ENCODE results near the gene DTX3.
A peak's percentile ranks its signal among the peaks of the same experiment; 100 is the strongest.

The DTX3 gene

DNA sequence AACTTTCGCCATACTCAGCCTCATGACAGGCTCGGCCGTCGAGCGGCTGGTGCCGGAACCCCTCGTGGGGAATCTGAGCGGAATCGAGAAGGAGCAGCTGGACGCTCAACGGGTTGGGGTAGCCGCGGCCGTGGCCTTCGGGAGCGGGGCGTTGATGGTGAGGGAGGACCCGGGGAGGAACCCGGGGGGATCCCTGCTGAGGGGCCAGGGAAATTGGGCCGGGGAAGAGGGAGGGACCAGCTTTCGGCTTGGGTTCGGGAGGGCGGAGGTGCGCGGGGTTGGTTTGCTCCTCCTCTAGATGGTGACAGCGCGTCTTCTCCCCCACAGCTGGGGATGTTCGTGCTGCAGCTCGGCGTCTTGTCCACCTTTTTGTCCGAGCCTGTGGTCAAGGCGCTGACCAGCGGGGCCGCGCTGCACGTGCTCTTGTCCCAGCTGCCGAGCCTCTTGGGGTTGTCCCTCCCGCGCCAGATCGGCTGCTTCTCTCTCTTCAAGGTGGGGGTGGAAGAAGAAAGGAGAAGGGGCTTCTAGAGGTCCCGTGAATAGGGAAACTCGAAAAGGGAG lies 16.4 kb downstream of the DTX3 start:
- no peaks in the 10 kb centered on the region for H3K36me3 ChIP-seq
- H3K9me3 ChIP-seq = no peaks in the 10 kb centered on the region
- H3K27me3 ChIP-seq = peaks cover 100% of the 10 kb centered on the region
- peak overlapping the region; percentile 26 to 61 for H3K4me3 ChIP-seq (ENCODE audit: low read depth in 1 of 2, low read length in 1 of 2)
- peaks cover 20 to 25% of the 10 kb centered on the region in 2 experiments for H3K4me1 ChIP-seq (ENCODE audit: control insufficient read depth in 1 of 2, insufficient read depth in 1 of 2, low read depth in 1 of 2, low read length in 1 of 2)
- TF ChIP-seq, protein P1, sequence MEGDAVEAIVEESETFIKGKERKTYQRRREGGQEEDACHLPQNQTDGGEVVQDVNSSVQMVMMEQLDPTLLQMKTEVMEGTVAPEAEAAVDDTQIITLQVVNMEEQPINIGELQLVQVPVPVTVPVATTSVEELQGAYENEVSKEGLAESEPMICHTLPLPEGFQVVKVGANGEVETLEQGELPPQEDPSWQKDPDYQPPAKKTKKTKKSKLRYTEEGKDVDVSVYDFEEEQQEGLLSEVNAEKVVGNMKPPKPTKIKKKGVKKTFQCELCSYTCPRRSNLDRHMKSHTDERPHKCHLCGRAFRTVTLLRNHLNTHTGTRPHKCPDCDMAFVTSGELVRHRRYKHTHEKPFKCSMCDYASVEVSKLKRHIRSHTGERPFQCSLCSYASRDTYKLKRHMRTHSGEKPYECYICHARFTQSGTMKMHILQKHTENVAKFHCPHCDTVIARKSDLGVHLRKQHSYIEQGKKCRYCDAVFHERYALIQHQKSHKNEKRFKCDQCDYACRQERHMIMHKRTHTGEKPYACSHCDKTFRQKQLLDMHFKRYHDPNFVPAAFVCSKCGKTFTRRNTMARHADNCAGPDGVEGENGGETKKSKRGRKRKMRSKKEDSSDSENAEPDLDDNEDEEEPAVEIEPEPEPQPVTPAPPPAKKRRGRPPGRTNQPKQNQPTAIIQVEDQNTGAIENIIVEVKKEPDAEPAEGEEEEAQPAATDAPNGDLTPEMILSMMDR (IDR thresholded peaks at IDR 0.05) = no peak
- no peak overlapping the region for H3K27ac ChIP-seq

DNA sequence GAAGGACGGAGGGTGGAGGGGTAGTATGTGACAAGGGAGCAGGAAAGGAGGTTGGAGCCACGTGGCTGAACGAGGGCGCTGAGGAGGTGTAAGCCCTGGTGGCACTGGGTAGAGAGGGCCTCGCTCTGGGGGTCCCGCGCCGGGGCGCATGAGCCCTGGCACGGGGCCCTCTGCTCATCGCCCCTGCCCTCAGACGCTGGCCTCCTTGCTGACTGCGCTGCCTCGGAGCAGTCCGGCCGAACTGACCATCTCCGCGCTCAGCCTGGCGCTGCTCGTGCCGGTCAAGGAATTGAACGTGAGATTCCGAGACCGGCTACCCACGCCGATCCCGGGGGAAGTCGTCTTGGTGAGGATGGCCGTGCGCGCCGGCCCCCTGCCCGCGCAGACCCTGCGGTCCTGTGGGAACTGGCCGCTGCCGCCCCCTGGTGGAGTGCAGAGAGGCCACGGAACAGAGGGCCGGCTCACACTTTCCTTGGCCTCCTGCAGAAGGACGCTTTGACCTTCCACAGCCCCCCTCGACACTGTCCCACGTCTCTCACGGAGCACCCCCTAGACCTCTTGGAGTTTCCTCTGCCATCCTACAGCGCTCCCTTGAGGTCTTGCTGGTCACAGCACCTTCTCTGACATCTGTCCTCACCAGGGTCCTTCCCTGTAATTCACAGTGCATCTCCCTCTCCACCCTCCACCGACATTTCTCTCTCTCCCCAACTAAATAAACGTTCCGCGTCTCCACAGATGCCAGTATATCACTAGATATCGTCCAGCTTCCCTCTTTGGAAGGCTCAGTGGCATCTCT lies 17.1 kb downstream of the DTX3 start:
- Histone ChIP-seq H3K9me3 (no peaks in the 10 kb centered on the region), H3K4me3 (ENCODE audit: low read depth in 1 of 2, low read length in 1 of 2) (peak overlapping the region; percentile 26 to 61), H3K4me1 (ENCODE audit: control insufficient read depth in 1 of 2, insufficient read depth in 1 of 2, low read depth in 1 of 2, low read length in 1 of 2) (peaks cover 20 to 25% of the 10 kb centered on the region in 2 experiments), H3K36me3 (no peaks in the 10 kb centered on the region), H3K27ac (no peak overlapping the region), H3K27me3 (peaks cover 100% of the 10 kb centered on the region)
- TF ChIP-seq, protein P1 (IDR thresholded peaks at IDR 0.05) = peak; percentile 64

DNA sequence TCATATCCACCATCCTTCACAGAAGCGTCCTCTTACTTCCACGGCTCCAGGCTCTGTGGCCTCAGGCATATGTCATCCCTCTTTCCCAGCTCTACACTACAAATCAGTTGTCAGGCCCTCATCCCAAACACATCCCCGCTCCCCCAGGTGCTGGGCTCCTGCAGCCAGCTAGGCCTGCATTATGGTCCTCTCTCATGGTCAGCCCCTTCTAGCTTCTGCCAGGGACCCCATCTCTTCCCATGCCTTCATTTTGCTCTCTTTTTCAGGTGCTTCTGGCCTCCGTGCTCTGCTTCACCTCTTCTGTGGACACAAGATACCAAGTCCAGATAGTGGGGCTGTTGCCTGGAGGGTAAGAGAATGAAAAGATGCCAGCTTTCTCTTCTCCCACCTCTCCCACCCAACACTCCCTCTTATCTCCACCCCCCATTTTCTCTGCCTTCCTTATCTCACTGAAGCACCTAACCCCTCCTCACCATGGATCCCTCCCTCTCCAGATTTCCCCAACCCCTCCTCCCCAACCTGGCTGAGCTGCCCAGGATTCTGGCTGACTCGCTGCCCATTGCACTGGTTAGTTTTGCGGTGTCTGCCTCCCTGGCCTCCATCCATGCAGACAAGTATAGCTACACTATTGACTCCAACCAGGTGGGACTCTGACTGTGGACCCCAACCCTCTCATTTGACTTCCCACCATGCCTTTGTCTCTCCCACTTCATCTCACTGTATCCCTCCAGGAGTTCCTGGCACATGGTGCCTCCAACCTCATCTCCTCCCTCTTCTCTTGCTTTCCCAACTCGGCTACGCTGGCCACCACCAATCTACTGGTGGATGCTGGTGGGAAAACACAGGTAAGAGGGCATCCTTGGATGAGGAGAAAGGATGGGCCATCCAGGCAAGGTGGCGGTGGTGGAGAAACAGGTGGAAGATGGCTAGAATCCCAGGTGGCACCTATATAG lies 17.9 kb downstream of the DTX3 start:
- Histone ChIP-seq H3K4me3 (ENCODE audit: low read depth in 1 of 2, low read length in 1 of 2) (no peak overlapping the region), H3K4me1 (ENCODE audit: control insufficient read depth in 1 of 2, insufficient read depth in 1 of 2, low read depth in 1 of 2, low read length in 1 of 2) (peaks cover 20 to 28% of the 10 kb centered on the region in 2 experiments), H3K9me3 (no peaks in the 10 kb centered on the region), H3K36me3 (no peaks in the 10 kb centered on the region), H3K27ac (no peak overlapping the region), H3K27me3 (peaks cover 100% of the 10 kb centered on the region)
- TF ChIP-seq, protein P1 (IDR thresholded peaks at IDR 0.05) = no peak

DNA sequence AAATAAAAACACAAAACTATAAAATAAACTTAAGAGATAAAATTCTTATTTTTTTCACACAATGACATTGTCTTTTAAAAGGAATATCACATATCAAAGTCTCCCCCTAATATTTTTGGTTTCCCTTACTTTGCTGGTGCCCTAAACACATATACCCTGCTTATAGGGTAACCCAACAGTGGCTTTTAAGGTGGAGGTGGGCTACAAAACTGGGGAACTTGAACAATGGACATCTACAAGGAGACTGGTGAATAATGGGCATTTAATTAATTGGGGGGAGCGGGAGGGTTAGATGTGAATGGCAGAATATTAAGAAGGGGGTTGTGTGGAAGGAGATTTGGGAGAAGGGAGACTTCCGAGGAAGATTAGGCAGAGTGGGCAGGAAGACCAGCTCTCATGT lies 18.8 kb downstream of the DTX3 start:
- H3K36me3 ChIP-seq = no peaks in the 10 kb centered on the region
- no peak overlapping the region for H3K4me3 ChIP-seq (ENCODE audit: low read depth in 1 of 2, low read length in 1 of 2)
- H3K4me1 ChIP-seq (ENCODE audit: control insufficient read depth in 1 of 2, insufficient read depth in 1 of 2, low read depth in 1 of 2, low read length in 1 of 2) = peaks cover 25 to 29% of the 10 kb centered on the region in 2 experiments
- H3K27me3 ChIP-seq = peaks cover 100% of the 10 kb centered on the region
- H3K9me3 ChIP-seq = no peaks in the 10 kb centered on the region
- no peak overlapping the region for H3K27ac ChIP-seq
- TF ChIP-seq, protein P1 (IDR thresholded peaks at IDR 0.05) = no peak

DNA sequence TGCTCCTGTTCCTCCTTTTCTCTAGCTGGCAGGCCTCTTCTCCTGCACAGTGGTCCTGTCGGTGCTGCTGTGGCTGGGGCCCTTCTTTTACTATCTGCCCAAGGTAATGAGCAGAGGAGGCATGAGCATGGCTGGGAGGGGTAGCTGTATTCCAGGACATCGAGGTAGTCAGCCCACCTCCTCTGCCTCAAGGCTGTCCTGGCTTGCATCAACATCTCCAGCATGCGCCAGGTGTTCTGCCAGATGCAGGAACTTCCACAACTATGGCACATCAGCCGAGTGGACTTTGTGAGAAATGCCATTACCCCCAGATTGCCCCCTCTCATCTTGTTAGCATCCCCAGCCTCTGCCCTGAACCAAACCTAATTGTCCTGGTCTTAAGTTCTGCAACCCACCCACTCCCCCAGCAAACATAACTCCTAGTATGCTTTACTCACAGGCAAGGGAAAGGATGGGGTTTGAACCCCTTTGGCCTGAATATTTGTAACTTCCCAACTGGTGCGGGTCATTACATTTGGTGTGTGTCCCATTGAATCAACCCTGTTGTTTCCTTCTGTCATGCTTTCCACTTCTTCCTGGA lies 19.3 kb downstream of the DTX3 start:
- Histone ChIP-seq H3K4me1 (ENCODE audit: control insufficient read depth in 1 of 2, insufficient read depth in 1 of 2, low read depth in 1 of 2, low read length in 1 of 2) (peaks cover 25 to 29% of the 10 kb centered on the region in 2 experiments), H3K27ac (no peak overlapping the region), H3K9me3 (no peaks in the 10 kb centered on the region), H3K36me3 (no peaks in the 10 kb centered on the region), H3K27me3 (peaks cover 100% of the 10 kb centered on the region), H3K4me3 (ENCODE audit: low read depth in 1 of 2, low read length in 1 of 2) (no peak overlapping the region)
- TF ChIP-seq, protein P1 (IDR thresholded peaks at IDR 0.05) = no peak
